Stimulated activated CD8-positive, alpha-beta memory T cell treated with anti-CD3 and anti-CD28 coated beads, Interleukin-7, amount 100 ng/mL, for 1 hour (primary cell): ENCODE measurements around the gene SCGB1C2.
A peak's percentile ranks its signal among the peaks of the same experiment; 100 is the strongest.
"Not testable (repeated sequence)": the region's sequence is repeated elsewhere in the genome, so short reads cannot be mapped to it uniquely, and the experiment has no call there.

Experiments
- DNase-seq, 2 donors: peaks; one replicate each; pipeline ENCODE4 v3.0.0-alpha.2; 2020; ENCODE audit warnings: low read depth in 2 of 2

The SCGB1C2 gene

GRCh38 chr17:137166-137807 is at the start of gene SCGB1C2:
Gene SCGB1C2, plus strand, starts transcription at chr17:137569. Its CDS starts 22 bp downstream, at chr17:137591.
- not testable (repeated sequence) for DNase-seq

GRCh38 chr17:113111-113510 is 24.3 kb upstream of the SCGB1C2 start:
- not testable (repeated sequence) for DNase-seq

GRCh38 chr17:118339-118917 is 18.9 kb upstream of the SCGB1C2 start:
- not testable (repeated sequence) for DNase-seq

DNA sequence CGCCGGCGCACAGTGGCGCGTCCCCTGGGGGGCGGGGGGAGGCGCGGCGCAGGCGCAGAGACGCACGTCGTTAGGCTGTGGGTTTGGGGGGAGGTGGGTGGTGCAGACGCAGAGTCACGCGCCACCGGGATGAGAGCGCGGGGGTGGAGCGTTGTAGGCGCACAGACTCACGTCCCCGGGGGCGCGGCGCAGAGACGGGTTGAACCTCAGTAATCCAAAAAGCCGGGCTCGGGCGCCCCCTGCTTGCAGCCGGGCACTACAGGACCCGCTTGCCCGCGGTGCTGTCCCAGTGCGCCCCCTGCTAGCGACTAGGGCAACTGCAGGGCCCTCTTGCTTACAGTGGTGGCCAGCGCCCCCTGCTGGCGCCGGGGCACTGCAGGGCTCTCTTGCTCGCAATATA is 3.4 kb upstream of the SCGB1C2 start:
- not testable (repeated sequence) for DNase-seq

DNA sequence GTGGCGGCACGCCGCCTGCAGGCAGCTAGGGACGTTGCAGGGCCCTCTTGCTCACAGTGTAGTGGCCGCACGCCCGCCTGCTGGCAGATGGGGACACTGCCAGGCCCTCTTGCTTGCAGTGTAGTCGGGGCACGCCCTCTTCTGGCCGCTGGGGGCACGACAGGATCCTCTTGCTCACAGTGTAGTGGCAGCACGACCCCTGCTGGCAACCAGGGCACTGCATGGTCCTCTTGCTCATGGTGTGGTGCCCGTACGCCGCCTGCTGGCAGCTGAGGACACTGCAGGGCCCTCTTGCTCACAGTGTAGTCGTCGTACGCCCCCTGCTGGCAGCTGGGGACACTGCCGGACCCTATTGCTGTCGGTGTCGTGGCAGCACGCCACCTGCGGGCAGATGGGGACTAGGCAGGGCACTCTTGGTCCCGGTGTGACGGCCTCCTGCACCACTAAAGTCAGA is 3.0 kb upstream of the SCGB1C2 start:
- DNase-seq = not testable (repeated sequence)

DNA sequence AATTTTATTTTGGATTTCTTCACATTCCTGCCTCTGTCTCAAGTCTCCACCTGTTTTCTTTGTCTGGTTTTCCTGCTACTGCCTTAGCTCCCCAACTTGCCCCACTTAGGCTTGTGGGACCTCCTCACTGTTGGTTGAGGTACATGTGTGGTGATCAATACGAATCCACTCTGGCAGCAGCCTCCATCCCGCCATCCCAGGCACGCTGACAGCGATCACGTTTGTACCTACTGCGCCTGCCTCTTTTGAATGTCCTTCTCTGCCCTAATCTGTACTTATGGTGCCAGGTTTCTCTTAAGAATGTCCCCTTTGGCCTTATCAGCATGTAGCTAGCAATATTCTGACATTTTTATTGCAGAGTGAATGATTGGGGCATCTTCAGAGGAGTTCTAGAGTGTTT is 2.3 kb upstream of the SCGB1C2 start:
- not testable (repeated sequence) for DNase-seq

DNA sequence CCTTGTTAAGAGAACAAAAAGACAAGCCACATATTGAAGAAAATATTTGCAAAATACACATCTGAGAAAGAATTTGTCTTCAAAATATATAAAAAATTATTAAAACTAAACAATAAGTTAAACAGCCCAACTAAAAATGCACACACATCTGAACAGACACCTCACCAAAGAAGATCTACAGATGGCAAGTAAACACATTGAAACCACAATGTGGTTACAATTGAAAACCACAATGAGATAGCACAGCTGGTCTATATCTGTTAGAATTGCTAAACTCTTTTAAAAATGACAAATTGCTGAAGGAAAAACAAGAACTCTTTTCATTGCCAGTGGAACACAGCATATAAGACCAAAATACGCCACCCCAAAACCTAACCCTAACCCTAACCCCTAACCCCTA is 1.5 kb upstream of the SCGB1C2 start:
- DNase-seq = not testable (repeated sequence)

- peak; percentile 32 to 61 for DNase-seq
These were observed 838 bp upstream of the SCGB1C2 start for GRCh38 chr17:136531-136930.

GRCh38 chr17:139401-140205 is 2.2 kb downstream of the SCGB1C2 start:
- not testable (repeated sequence) for DNase-seq

GRCh38 chr17:142102-142661 is 4.8 kb downstream of the SCGB1C2 start:
- DNase-seq = no peak

DNA sequence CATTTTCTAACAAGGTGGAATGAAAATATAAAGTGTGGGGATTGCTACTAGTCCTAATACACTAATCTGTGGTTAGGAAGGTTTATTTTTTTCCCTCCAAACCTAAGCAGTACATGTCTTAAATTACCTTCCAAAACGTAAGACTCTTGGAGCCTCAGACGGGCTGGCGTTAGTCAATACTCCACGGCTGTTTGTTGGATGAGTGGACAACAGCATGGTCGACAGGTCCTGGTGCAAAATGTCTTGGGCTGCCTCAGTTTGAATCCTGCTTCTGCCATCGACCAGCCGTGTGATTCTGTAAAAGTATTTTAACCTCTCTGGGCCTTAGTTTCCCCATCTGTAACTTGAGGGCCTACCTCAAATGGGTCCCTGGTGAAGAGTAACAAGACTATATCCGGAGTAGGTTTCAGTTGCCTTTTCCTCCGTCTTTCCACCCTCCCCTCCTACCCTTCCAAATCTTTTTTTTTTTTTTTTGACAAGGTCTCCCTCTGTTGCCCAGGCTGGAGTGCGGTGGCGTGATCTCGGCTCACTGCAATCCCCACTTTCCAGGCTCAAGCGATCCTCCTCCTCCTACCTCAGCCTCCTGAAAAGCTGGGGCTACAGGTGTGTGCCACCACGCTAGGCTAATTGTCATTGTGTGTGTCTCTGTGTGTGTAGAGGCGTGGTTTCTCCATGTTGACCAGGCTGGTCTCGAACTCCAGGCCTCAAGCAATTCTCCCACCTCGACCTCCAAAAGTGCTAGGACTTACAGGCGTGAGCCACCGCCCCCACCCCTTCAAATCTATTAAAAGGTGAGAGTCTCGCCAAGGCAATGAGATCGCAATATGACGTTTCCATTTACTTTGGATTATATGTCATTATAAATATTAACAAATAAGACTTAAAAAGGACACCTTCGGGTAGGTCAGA is 5.8 kb downstream of the SCGB1C2 start:
- no peak for DNase-seq

DNA sequence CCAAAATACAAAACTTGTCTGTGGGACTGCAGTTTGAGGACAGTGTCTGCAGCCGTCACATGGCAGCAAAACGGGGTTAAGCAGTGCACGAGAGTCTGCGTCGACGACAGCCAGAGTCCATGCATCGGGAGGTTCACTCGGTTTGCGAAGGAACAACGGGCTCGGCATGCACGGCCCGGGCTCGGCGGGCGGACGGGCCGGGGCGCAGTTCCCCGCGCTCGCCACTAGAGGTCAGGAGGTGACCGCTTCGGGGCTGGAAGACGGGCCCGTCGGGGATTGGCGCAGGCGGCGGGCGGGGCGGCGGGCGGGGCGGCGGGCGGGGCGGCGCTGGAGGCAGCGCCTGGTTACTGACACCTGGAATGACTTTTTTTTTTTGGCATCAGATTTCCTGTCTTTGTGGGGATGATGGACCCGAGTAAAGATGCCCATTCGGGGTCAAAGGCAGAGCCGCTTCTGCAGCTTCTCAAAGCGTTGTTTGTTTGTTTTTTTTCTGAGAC is 6.5 kb downstream of the SCGB1C2 start:
- DNase-seq = peak; percentile 74 to 82

DNA sequence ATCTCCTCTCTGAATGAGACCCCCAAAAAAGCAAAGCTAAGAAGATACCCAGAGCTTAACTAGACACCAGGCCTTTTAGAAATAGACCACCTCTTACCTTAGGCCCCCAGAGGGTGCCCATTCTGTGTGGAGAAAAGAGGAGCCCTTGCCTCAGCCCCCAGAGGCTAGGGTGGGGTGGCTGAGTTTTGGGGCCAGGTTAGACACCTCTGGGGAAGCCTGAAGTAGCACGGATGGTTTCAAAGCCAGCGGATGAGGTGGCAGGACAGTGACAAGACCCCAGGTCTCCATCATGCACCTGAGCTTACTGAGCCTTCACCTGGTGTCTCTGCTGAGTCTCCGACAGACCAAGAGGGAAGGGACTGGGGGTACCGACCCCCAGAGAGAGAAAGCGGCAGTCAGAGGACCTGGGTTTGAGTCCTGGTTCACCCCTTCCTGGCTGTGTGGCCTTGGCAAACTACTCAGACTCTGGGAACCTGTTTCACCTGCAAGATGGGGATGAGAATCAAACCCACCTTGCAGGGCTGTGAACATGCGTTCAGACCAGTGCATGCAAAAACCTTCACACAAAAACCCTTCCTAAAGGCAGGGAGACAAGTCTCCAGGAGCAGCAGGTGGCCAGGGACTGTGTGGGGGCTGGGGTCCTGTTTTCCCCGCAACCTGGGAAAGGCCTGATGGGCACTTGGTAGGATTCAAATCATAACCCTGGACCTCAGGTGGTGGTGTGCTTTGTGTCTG is 7.7 kb downstream of the SCGB1C2 start:
- no peak for DNase-seq

- no peak for DNase-seq
These were observed 8.5 kb downstream of the SCGB1C2 start for GRCh38 chr17:145671-146541.

- DNase-seq = no peak
These were observed 9.2 kb downstream of the SCGB1C2 start for GRCh38 chr17:146546-146945.

DNA sequence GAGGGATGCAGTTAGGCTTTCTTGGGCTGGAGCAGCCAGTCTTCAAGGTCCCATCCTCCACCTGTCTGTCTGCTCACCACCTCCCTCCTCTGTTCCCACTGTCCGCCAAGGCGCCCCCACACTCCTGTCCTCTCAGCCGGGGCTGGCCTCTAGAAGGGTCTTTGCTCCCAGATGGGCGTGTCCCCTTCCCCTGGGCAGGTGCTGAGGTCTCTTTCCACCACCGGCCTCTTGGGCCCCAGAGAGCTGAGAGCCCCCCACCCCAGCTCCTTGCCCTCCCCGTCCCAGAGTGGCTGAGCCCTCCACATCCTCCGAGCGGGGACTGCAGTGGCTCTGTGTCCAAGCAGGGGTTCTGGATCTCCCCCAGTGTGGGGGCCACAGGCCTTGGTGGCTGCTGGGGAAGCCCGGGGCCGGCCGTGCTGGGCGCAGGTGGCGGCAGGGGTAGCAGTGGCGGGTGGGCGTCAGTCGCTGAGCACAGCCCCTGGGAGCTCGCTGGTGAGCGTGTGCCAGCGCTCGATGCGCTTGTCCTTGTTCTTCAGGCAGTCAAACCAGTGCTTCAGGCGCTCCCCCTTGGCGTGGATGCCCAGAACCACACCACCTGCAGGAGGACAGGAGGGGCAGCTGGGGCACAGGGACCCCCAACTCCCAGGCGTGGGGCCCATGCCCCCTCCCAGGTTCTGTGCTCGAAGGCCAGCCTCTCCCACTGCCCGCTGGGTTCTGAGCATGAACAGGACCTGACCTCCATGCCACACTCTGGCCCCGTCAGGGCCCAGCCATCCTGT is 9.8 kb downstream of the SCGB1C2 start:
- DNase-seq = no peak

DNA sequence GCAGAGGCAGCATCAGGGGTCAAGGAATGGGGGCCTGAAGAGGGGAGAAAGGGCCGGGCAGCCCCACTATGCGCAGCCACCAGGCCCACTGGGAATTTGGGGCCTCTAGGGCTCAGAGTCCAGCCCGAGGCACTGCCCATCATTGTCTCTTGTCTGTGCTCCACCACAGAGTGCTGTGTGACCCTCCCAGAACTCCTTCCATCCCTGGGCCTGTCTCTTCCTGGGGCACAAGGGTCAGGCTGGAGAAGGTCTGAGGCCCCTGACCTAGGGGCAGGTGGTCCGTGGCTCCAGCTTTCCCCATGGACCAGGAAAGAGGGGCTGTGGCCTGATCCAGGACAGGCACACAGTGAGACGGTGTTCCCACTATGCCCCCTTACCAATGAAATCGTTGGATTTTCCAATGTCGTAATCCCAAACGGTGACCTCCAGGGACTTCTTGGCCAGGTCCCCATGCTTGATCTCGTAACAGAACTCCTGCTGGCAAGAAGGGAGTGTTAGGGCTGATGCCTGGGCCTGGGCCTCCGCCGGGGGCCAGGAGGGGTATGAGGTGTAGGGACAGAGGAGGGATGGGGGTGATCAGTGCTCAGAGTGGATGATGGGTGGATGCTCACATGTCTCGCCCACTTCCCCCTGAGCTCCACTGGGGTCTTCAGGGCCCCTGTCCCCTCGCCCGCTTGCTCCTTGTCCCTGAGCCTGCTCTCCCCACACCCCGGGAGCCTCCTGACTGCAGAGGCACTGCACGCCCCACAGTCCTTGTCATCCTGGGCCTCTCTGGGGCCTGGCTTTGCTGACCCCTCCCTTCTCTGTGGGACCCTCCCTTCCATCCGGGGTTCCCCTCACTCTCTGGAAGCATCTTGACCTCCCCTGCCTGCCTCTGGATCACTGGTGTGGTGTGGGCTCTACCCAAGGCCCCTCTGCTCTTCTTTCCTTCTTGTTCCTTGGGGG is 10.7 kb downstream of the SCGB1C2 start:
- DNase-seq = no peak

GRCh38 chr17:148757-149156 is 11.4 kb downstream of the SCGB1C2 start:
- no peak for DNase-seq
